D721Med (cell line): Measurements from ENCODE around the gene RELCH.

Experiments used
- DNase-seq: peaks from one replicate; pipeline ENCODE4 v3.0.0; 2011; ENCODE audit warnings: low spot score; ENCODE audit not compliant: insufficient read length
- FAIRE-seq: peaks from 2 replicates; lab custom pipeline; 2011; peaks lifted over from hg19 to GRCh38; lab: Jason Lieb, UNC
- TF ChIP-seq, protein P1 (sequence below): IDR thresholded peaks from 2 replicates; pipeline ENCODE4 v1.5.1; 2012; ENCODE audit warnings: mild to moderate bottlenecking, control low read depth; ENCODE audit not compliant: insufficient read depth; ENCODE audit errors: missing control alignments

Gene RELCH

DNA sequence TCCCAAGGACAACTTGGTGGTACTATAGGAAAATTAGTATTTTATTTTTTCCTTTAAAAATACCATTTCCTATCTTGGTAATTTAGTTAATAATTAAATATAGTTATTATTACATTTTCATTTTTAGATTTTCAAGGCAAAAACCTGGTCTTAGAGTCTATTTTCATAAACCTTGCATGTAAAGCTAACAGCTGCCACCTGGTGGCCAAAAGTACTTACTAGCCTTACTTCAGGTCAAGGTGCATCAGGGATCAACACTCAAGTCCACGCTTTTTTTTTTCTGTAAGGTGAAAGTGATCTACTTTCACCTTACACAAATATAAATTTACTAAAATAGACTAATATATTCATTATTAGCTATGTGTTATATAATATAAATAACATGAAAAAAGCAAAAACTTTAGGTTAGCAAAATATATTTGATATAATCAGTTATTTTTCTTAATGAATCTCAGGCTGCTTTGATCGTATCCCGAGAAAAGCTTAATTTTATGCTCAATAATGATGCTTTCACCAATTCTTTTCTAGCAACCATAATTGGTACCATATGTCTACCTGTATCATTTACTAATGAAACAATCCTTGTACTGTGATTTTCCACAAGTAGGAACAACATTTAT, 62.5 kb downstream of the RELCH start:
- FAIRE-seq (peak; percentile 99), DNase-seq (peak; percentile 50)
- TF ChIP-seq, protein P1, sequence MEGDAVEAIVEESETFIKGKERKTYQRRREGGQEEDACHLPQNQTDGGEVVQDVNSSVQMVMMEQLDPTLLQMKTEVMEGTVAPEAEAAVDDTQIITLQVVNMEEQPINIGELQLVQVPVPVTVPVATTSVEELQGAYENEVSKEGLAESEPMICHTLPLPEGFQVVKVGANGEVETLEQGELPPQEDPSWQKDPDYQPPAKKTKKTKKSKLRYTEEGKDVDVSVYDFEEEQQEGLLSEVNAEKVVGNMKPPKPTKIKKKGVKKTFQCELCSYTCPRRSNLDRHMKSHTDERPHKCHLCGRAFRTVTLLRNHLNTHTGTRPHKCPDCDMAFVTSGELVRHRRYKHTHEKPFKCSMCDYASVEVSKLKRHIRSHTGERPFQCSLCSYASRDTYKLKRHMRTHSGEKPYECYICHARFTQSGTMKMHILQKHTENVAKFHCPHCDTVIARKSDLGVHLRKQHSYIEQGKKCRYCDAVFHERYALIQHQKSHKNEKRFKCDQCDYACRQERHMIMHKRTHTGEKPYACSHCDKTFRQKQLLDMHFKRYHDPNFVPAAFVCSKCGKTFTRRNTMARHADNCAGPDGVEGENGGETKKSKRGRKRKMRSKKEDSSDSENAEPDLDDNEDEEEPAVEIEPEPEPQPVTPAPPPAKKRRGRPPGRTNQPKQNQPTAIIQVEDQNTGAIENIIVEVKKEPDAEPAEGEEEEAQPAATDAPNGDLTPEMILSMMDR: peak; percentile 80

DNA sequence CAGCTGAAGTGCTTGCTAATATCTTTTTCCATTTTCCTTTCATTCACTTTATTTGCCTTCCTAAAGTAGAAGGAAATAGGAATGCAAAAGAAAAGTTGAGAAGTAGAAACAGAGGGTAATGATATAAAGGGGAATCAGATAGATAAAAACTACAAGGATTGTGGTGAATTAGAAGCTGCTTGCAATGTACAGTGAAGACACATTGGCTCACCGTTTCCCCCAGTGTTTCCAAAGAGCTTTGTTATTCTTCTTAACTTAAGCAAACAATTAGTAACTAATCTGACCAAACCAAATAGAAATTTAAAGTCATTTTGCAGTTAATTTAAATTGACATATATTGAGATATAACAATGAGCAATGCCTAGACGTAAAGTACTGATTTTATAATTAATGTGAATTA, 63.4 kb downstream of the RELCH start:
- DNase-seq: no peak
- TF ChIP-seq, protein P1: no peak
- FAIRE-seq: no peak

DNA sequence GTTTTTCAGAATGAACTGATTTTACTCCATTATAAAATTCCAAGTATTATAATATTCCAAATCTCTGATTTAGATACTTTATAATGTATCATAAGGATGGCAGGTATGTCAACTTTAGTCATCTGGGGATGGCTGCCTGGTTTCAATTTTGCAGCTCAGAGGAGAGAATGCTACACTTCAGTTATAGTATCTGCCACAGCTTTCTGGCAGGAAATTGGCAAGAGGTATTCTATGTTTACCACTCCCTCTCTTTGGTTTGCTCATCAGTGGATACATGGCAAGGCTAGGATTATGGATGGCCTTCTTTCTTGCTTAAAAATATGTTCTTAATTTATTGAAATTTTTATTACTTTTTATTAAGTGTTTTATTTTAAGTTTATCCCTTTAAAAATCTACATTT, 71.0 kb downstream of the RELCH start:
- no peak for FAIRE-seq
- DNase-seq: no peak
- TF ChIP-seq, protein P1: no peak

DNA sequence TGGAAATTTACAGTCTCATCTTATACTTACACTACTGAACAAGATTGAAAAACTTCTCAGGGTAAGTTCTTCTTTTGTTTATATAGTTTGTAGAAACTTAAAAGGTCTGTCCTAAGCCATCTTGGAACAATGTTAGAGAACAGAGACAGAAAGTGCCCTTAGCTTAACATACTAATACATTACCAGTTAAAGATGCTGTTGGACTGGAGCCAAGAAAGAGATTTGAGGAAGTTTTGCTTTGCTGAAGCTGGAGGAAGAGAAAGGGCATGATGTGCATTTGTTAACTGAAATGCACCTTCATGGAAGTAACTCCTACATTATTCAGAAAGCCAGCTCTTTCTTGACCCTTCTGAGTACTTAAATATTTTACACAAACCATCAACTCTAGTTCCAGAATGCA, 71.6 kb downstream of the RELCH start:
- FAIRE-seq (no peak), DNase-seq (no peak)
- TF ChIP-seq, protein P1: no peak

DNA sequence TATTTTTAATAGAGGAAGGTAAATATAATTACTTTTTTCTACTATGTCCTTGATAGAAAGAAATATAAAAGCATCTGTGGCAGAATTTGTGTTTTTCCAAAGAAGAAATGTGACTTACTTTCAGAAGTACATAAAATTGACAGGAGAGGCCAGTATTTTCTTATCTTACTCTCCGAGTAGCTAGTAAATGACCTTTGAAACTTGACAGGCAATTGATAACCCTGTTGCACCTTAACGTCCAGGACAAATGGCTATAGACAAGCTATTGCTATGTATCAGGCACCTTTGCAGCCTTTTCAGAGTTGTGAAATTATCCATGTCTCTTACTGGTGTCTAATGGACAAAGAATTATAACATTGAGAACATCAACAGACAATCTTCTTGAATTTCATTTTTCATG, 75.0 kb downstream of the RELCH start:
- TF ChIP-seq, protein P1: no peak
- DNase-seq (no peak), FAIRE-seq (no peak)

DNA sequence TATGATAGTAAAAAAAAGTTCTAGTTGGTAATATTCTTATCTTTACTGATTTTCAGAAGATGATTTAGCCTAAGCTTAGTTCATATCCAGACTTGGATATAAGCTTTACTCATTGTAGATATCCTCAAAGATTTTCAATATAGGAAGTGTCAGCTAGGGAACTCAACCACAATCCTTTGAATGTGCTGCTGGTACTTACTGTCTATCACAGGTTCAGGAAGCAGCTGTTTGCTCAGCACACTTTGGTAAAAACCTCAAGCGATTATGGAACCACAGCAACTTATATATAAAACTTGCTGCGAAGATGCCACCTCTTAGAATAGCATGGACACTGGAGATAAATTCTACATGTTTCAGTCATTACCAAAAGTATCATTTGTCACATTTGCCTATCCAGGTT, 77.9 kb downstream of the RELCH start:
- DNase-seq (no peak), FAIRE-seq (peak; percentile 100)
- TF ChIP-seq, protein P1: no peak

DNA sequence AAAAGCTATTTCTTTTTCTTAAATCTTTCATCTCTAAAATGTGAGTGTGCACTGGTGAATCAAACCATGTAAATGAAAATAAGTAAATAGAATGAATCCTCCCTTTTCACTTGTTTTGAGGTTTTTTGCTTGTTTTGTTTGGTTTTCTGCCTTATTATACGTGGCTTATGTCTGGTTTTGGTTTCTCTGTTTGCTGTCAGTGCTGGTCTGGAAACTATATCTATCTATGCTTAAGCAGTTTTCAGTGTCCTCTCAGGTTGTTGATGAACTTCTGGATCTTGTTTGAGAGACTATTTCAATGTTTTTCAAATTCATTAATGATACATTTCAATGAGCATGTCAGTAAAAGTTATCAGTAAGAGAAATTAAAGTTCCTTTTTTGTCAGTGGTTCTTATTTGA, 90.0 kb downstream of the RELCH start:
- FAIRE-seq (peak; percentile 100), DNase-seq (no peak)
- TF ChIP-seq, protein P1: no peak
